8988T (cell line): ENCODE data around the gene AQP2.

Source experiments
- DNase-seq: peaks from one replicate; pipeline ENCODE4 v3.0.0; 2011

Gene AQP2, protein sequence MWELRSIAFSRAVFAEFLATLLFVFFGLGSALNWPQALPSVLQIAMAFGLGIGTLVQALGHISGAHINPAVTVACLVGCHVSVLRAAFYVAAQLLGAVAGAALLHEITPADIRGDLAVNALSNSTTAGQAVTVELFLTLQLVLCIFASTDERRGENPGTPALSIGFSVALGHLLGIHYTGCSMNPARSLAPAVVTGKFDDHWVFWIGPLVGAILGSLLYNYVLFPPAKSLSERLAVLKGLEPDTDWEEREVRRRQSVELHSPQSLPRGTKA

DNA sequence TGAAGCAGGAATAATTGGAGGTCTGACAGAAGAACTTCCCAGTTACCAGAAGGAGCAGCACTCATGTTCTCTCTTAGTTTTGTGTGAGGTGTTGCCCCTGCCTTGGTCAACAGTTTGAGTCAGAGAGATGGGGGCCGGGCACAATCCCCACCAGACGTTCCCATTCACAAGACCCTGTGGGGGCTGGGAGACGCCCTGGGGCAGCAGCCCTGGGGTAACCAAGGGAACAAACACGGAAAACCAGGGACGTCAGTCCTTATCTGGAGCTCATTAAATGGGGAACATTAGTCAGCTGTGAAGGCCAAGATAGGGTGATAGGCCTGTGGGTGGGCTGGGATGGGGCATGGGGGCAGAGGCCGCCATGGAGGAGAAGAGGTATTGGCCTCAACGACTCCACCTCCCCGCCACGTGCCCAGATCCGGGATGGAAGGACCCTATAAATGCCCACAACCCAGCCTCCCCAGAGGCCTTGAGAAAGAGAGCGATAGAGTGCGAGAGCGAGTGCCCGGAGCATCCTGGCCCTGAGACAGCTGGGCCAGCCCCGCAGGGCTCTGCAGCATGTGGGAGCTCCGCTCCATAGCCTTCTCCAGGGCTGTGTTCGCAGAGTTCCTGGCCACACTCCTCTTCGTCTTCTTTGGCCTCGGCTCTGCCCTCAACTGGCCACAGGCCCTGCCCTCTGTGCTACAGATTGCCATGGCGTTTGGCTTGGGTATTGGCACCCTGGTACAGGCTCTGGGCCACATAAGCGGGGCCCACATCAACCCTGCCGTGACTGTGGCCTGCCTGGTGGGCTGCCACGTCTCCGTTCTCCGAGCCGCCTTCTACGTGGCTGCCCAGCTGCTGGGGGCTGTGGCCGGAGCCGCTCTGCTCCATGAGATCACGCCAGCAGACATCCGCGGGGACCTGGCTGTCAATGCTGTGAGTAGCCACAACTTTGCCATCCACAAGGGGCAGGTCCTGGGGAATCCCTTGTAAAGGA lies at the start of gene AQP2:
Gene AQP2 (plus strand): TSS at position 465 of the 979 bp plus-strand sequence. CDS start 94 bp downstream, at position 559.
- no peak for DNase-seq

DNA sequence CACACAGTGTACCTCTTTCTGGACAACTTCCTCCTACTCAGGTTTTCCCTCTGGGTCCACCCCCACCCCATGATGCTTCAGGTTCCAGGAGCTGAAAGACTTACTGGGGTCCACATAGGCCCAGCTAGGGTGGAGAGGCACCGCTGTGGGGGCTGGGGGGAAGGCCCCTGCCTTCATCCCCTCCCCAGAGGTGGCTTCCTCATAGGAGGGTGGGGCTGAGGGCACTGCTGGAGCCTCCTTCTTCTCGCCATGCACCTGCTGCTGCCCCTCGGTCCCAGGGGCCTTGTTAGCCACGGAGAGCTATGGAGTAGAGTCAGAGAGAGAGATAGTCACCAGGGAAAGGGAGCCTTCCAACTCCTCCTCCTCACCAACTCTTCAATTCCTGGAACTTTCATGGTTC lies 49.5 kb upstream of the AQP2 start:
- no peak for DNase-seq

DNA sequence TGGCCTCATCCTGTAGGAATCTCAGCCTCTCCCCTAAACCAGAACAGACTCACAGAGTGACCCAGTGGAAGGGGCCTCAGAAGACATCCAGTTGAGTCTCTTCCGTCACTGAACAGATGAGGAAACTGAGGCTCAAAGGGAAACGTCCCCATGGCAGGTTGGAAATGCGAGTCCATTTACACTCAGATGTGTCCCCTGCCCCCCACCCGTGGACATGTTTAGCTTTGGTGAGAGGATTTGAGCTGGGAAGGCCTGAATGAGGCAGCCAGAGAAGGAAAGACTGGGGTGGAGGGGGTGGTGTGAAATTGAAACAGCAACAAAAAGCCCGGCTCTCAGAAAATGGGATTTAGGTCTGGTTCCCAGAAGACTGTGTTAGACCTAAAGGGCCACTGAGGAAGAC lies 48.6 kb upstream of the AQP2 start:
- no peak for DNase-seq

DNA sequence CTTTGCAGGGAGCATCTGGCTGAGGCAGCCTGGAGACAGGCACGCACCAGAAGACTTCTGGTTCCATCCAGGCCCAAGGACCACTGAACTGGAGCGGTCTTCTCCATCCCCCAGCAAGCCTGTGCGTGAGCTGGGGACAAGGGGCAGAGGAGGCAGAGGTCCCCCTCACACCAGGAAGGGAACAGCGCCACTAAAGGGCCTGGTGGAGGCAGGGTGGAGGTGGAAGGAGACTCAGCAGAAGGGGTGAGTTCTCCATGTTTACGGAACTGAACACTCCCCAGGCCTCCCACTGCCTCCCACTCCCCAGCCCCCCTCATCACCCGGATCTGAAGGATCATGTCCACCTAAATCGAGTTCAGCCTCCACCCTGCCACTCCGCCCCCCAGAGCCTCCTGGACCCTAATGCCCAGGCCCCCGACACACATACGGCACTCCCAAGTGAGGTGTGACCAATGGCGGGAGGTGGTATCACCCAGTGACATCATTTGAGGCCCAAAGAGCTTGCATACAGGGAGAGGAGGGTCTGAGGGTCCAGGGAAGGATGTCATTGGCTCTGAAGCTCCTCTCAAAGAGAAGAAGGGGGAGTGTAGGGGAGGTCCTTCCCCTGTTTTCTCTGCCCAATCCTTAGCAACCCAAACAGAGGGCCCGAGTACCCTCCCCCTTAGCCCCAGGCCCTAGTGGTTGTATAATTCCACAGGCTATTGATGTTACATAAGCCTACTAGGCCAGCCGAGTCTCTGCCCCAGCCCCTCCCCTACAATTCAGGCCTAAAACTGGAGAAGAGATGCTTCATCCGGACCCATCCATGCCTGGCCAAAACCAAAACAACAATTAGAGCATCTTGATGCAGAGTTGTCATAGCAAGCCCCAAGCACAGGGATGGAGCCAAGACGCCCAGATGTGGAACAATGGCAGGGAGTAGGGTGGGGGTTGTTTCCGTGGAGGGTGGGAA lies 47.9 kb upstream of the AQP2 start:
- DNase-seq, result no peak

DNA sequence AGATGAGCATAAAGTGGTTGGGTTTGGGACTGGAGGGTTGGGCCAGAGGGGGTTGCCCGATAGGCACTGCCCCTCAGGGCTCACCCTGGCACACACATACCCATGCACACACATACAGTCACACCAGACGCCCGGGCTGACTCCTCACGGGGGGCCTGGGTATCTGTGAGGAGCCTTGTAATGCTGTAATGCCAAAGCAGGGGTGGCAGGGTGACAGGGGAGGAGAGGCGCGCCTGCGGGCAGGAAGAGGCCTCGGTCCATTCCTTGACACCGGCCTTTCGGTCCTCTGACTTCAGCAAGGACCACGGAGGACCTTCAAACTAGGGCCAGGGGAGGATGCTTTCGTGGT lies 47.2 kb upstream of the AQP2 start:
- no peak for DNase-seq

DNA sequence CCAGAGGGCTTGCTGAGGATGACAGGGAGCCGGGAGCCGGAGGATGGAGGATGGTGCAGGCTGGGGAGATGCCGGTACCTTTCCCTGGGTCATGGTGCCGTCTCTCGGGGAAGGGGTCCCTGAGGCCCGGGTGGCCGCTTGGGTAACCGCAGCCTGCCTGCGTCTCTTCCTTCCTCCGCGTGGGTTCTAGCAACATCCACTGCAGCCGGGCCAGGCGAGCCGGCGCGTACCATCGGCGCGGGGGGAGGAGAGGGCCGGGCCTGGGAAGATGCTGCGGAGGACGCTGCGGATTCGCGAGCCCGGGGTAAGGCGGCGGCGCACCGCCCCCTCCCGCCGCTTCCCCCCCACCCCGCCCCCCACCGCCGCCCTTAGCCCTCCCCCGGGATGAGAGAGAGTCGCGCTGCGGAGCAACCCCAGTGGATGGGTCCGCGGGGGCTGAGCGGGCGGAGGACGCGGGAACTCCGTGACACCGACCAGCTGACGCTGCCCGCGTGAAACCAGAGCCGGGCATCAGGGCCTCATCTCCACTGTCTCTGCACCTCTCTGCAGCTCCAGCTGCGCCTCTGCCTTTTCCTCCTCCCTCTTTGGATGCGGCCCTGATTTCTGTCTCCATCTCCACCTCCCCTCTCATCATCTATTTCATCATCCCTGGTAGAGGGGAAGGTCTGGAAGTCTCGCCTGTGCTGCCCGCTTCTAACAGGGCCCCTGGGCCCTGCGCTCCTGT lies 46.7 kb upstream of the AQP2 start, which contains the start of gene FAIM2:
Gene FAIM2 (minus strand): TSS at position 201 of the 724 bp plus-strand sequence. CDS start 108 bp downstream, at position 93.
- DNase-seq, result no peak

DNA sequence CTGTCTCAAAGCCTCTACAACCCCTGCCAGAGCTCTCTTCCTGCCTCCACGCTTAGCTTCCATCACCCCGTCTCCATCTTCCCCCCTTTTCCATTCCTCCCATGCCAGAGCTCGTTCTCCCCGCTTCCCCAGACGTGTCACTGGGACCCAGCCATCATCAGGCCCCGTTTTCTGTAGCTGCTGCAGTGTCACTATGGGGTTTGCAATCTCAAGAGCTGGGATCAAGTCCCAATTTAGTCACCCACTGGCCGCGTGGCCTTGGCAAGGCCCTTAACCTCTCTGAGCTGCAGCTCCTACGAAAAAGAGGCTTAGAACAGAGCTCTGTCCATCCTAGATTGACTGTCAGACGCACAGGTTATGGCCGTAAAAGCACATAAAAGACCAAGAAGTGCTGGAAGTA lies 45.9 kb upstream of the AQP2 start:
- DNase-seq, result no peak

DNA sequence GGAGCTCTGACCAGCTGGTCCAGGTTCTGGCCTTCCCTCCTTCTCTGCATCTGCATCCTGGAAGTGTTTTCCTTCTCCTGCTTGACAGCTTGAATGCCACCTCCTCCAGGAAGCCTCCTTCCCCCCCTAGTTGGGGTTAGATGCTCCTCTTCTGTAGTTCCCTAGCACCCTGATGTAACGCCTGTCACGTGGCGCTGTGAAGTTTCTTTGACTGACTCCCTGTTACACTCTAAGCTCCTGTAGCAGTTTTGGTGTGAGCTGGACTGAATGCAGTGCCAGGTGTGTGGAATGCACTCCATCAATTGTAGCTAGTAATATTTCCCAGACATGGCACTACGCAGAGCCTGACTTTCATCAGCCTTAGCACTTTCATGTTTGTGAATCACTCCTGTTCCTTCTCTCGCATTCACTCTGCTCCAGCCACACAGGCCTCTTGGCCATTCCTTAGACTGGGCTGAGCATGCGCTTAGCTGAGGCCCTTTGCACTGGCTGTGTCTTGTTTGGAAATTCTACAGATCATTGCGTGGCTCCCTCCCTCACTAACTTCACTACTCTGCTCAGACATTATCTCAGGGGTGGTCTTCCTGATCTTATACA lies 44.7 kb upstream of the AQP2 start:
- DNase-seq, result no peak

DNA sequence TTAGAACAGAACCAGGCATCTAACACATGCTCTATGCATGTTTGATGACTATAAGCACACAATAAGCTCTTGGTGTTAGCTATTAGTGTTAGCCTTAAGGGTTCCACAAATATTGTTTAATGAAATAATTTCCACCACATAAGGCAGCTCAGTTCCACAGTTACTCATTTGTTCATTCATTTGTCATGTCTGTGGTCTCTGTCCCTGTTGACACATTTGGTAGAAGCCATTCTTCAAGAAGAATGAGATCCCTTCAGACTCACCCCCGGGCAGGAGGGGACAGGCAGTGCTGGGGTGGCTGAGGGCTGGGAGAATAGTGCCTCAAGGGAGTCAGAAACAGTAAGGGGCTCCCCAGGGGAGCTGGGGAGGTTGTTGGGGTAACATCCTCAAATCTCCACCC lies 43.2 kb upstream of the AQP2 start:
- no peak for DNase-seq

DNA sequence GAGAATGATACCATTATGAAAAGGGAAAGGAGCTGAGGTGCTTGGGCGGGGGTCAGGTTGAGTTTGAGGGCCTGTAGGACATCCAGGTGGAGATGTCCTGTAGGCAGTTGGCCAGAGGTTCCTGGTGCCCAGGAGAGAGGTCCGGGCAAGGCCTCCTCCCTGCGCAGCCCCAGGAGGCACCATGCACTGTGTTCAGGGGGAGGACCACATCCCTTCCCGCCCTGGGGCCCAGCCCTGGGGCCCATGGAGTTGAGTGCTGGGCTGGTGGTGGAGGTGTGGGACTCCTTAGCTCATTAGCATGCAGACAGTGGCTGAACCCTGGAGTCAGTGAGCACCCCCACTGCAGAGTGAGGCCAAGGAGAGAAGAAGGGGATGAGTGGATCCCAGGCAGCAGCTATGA lies 41.2 kb upstream of the AQP2 start:
- no peak for DNase-seq

DNA sequence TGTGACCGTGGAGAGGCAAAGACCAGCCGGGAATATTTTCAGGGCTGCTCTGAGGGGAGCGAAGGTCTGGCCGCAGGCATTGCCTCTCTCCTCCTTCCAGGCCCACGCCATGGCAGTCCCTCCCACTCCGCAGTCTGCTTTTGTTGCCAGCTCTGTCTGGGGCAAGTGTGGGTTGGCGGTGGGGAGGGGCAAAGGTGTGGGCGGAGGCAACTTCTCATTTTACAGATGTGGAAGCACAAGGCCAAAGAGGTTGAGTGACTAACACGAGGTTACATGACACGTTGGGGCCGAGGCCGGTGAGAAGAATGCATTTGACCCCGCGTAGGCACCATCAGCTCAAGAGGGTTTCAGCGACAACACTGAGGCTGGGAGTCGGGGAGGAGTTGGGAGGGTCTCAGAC lies 40.7 kb upstream of the AQP2 start:
- no peak for DNase-seq

DNA sequence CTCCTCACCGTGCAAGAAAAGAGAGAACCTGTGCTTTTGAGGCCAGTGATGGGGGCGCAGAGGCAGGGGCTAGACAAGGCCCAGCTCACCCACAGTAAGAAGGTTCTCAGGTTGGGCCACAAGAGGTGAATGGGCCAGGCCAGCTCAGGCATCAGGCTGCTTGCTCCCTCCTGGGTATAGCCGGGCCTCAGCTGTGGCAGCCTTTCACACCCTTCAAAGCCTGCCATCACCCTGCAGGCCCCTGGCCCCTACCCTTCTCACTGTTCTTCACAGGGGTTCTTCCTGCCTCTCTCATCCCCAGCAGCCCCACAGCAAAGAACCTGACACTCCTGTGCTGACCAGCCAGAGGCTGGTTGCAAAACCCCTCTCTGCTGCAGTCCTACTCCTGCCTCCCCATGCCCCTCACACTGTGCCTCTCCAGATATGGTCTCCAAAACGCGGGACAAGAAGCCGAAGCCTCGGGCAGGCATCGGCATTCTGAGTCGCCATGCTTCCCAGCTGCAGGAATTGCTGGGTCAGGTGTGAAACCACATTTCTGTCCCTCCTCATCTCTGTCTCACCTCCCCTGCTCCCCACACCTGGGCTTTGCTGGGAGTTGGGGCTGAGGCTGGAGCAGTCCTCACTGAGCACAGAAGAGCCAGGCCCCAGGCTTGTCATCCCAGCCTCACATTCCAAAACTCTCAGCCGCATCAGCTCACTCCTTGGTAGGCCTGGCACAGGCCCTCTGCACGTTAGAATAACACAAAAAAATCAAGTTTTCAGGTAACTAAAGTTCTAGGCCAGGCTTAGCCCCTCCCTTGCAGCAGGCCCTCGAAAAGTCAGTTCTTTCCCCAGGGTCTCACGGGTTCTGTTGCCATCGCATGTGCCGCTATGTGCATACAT lies 40.0 kb upstream of the AQP2 start:
- DNase-seq, result no peak

DNA sequence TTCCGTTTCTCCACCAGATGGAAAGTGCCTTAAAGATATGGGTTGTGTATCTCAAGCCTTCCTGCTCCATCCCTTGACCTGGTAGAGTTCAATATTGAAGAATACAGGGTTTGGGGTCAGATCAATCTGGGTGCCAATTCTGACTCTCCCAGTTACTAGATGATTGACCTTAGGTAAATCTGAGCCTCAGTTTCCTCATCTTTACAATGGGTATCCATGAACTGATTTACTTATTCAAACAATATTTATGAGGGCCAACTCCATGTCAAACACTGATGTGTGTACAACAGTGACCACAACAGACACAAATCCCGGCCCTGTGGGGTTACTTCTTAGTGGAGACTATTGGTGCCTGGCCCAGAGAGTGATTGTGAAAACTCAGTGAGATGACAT lies 39.3 kb upstream of the AQP2 start:
- no peak for DNase-seq

DNA sequence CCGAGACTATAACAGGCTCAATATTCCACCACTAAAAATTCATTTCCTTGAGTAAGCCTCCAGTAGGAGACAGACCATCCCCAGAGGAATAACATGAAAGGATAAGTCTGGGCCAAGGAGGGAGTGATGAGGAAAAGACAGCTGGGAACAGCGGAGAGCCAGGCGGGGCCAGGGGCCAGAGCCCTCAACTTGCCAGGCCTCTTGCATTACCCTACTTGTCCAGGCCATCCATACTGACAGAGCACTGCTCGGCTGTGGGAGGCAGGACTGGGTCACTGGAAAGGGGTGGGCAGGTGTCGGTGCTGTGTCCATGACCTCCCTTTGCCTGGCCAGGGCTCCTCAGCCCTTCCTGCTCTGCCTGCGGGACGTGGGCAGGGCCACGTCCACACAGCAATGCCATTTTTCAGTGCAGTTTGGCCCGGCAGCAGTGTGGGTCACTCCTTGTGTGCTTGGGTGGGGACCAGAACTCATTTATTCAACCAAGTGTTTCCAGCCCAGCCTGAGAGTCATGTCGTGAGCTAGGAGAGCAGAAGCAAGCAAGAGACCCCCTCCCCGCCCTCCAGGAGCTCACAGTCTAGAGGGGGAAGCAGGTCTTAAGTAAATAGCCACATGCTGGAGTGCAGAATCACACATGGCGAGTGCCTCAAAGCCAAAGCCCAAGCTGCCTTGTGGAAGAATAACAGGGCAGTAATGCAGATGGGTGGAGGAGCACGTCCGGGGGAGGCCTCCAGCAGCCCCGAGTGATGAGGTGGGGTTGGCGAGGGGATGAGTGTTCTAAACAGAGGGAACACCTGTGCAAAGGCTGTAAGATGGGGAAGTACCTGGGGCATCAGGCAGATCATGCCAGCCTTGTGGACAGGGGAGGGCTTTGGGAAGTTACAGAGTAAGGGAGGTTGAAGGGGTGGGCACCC lies 37.9 kb upstream of the AQP2 start:
- no peak for DNase-seq

DNA sequence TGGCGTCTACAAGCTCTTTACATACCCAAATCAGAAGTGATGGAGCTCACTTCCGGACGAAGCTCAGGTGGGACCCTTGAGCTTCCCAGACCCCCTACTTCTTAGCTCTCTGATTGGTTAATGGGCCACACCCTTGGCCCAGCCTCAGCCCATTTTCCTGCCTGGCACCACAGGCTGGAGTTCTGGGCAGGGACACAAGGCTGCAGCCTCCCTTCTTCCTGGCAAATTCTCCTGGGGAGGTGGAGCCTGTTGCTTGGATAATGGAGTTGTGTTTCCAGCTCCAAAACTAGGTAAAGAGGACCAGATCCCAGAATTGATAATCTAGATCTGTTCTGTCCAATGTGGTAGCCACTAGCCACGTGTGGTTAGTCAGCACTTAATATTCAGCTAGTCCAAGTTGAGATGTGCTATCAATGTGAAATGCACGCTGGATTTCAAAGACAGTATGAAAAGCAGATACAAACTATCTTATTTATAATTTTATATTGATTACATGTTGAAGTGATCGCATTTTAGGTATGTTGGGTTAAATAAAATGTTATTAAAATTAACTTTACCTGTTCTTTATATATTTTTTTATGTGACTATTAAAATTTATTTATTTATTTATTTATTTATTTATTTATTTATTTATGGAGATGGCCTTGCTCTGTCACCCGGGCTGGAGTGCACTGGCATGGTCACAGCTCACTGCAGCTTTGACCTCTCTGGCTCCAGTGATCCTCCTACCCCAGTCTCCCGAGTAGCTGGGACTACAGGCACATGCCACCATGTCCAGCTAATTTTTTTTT lies 34.2 kb upstream of the AQP2 start:
- no peak for DNase-seq

DNA sequence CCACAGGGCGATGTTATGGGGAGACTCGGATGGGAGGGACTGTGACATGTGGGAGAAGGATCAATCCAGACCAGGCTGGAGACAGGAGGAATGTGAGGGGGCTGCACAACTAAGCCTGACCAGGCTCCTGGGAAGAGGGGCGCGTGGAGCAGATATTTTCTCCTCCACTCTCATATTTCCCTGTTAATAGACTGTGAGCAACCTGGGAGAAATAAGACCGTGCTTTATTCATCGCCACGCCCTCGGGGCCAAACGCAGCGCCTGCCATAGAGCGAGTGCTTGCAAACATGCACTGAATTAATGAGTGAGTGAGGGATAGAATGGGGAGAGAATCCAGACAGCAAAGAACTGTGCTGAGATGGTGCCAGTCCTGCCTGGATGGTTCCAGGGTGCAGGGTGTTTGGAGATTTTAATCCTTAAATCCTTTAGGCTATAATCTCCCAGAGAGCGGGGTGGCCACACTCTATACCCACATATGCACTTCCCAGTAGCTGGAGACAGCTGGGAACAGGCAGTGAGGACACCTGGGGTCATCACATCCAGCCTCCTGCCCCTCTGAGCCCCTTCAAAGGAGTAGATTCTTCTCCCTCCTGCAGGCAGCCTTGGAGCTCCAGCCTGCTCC lies 33.3 kb upstream of the AQP2 start:
- DNase-seq, result no peak

DNA sequence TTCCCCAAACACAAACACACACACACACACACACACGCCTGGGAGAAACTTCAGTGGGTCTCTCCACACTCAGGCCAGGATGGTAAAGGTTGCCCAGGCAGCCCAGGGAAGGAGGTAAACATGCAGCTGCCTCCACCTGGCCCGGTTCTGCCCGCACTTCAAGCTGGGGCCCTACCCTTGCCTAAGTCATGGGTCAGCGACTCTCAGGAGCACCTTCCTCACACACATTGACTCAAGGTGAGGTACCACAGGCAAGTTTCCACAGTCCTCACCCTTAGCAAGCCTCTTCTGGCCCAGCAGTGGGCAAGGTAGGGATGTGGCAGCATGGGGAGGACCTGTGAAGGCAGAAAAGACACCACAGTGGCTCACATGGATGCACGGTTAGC lies 32.8 kb upstream of the AQP2 start:
- DNase-seq, result no peak

DNA sequence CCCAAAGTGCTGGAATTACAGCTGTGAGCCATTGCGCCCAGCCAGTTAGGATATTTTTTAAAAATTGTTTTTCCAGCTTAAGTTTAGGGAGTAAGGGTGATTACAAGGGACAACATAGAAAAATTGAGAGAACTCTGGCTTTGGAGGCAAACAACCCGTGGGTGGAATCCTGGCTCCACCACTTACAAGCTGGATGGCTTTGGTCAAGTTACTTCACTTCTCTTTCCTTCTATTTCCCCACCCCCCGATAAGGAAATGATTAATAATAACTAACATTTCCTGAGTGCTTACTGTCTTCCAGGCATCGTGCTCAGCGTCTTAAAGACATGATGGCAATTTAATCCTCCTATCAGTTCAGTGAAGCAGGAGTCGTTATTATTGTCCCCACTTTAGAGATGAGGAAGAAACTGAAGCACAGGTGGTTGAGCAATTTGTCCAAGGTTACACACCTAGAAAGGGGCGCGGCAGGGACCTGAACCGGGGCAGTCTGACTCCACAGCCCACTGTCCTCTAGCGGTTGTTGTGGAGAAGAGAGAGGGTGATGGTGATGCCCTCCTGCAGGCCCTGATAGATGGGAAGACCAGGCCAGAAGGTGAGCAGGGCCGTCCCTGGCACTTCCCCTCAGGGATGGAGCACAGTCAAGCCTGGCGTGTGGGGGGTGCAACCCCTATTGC lies 30.2 kb upstream of the AQP2 start:
- no peak for DNase-seq
